ENCODE measurements around the gene DTHD1.

GRCh38 chr4:36233567-36234266, 47.7 kb upstream of the DTHD1 start:
- TF ChIP-seq CTCF (optimal IDR thresholded peaks at IDR 0.05 in 1 of 3, IDR thresholded peaks at IDR 0.05 in 1 of 3, conservative IDR thresholded peaks at IDR 0.05 in 1 of 3; ENCODE audit: extremely low read depth in 1 of 3, insufficient read depth in 2 of 3, low read length in 3 of 3) = no peak
- TF ChIP-seq EZH2 (IDR thresholded peaks at IDR 0.05; ENCODE audit: low read length) = no peak

All from keratinocyte (primary cell).